ENCODE data around the gene PEPD.
A peak's percentile ranks its signal among the peaks of the same experiment; 100 is the strongest.

PEPD gene

DNA sequence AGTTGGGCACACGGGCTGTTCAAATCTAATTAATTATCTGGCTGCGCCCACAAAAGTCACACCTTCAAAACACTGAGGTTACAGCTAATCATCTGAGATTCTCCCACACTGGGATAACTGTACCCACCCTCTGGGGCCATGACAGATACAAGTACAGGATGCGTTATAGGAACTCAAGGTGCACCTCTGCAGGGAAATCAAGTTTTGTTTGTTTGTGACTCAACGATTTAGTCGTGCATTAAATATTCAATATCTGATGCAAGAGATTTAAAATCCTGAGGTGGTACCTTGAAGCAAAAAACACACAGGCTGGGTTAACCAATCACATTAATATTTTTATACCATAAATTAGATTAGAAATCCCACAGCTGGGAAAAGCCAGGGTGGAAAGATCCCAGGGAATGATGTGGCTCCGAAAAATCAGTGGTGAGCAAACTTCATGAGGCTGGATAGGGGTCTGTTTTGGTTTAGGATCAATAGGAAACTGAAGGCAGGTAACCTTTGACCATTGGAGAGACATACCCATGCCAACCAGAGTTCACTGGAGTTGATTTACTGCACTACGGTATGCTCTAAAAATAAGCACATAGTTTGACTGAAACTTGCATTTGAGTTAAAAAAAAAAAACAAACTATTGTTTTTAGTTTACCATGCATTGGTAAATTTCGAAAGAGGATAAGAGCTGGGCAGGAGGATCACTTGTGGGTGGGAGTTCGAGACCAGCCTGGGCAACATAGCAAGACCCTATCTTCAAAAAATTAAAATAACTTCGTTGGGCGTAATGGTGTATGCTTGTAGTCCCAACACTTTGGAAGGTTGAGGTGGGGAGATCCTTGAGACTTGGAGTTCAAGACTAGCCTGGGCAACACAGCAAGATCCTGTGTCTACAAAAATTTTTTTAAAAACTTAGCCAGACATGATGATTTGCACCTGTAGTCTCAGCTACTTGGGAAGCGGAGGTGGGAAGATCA lies 172.0 kb downstream of the PEPD start:
- no peak for DNase-seq

GRCh38 chr19:33348301-33349010 lies 173.1 kb downstream of the PEPD start:
- DNase-seq, result no peak

DNA sequence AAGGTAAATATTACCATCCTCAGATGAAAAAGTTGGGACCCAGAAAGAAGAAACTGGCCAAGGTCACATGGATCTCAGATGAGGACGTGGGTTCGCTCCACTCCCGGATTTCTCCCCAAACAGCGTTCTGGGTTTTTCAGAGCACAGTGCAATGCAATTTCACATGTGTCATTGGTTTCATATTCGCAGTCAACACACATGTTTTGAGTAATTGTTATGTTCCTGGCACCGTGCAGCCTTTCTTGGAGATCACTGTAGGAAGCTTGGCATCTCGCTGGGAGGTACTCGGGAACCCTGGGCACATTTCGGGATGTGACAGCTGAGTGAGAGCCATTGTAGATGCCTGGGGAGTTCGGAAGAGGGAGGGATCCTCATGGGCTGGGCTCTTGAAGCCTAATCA lies 174.3 kb downstream of the PEPD start:
- DNase-seq, result no peak

- no peak for DNase-seq
Observed at GRCh38 chr19:33346665-33347064, 174.9 kb downstream of the PEPD start.

DNA sequence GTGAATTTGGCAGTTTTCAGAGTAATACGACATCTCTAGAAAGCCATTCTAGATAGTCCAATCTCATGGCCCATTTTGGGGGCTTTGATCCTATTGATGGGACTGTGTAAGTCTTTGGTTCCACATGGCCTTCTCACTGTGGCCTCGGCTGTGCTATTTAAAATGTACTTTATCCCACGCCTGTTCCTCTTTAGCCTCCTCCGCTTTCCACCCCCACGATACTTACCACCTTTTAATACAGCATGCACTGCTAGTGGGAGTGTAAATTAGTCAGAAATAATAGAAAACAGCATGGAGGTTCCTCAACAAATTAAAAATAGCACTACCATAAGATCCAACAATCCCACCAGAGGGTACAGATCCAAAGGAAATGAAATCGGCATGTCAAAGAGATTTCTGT lies 176.4 kb downstream of the PEPD start:
- no peak for DNase-seq

- DNase-seq, result no peak
Observed at GRCh38 chr19:33344573-33344925, 177.0 kb downstream of the PEPD start.

DNA sequence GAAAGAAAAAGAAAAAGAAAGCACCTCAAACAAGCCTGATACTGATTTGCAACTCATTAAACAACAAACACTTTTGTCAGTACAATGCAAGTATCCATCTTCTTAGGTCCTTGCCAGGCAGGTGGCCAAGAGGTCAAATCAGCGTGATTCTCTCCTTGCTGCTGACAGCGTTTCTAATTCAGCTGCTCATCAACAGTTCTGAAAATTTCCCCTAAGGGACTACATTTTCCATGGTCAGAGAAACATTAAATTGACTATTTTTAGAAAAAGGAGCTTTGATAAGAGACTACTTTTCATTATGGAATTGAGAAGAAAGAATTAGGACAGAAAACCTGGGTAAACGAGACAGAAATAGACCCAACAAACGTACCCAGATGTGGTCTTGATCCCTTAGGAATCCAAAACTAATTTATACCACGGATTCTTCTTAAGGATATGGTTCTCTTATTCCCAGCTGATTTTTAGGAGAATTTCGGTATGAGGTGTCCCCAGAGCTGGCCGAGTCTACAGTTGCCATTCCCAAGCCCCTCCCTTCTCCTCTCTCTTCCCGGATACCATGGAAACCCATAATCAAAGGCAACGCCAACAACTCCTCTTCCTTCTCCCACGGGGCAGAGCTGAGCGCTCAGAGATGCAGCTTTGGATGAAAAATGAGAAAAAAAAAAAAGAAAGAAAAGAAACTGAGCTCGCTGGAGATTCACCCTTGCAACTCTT lies 177.6 kb downstream of the PEPD start:
- peak in 1 of 3 experiments; percentile 13 for DNase-seq

- no peak for DNase-seq
Observed at GRCh38 chr19:33343301-33343700, 178.3 kb downstream of the PEPD start.

DNA sequence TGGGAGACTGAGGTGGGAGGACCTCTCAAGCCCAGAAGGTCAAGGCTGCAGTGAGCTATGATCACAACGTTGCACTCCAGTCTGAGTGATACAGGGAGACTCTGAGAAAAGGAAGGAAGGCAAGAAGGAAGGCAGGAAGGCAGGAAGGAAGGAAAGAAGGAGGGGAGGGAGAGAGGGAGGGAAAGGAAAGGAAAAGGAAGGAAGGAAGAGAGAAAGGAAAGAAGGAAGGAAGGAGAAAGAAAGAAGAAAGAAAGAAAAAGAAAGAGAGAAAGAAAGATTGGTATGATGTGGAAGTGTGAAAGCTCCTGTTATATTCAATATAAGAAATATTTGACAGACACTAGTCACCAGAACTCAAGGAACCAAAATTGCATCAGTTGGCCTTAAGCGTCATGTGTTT lies 180.6 kb downstream of the PEPD start:
- no peak for DNase-seq

DNA sequence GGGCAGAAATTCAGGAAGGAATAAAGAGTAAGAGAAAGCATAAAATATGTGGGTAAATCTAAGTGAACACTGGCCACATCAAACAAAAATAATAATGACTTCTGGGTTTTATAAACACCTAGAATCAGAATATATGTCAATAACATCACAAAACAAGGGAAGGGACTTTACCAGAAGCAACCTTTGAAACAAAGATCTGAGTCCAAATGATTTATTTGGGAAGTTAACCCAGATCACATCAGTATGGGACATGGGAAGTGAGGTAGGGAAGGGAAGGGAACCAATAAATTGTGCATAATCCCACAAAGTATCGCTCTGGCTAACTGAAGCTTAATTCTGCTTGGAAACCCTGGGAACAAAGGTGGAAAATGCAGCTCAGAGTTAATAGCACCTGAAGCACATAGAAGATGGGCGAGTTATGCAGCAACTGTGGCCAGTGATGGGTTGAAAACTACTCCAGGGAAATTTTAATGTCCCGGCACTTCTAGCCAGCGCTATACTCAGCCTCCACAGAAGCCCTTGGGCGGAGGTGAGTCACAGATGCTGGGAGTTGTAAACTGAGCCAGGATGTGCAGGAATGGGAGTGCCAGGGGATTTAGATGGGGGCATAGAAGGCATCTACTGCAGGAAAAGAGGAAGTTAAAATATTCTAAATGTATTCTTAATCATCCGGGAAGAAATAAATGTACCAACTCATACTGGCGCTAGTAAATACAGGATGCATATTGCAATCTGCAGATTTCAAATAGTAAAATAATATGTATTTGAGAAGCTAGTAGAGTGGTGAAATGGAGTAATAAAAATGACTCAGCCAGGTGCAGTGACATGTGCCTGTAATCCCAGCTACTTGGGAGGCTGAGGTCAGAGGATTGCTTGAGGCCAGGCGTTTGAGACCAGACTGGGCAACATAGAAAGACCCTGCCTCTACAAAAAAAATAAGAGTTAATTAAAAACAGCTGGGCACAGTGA lies 182.3 kb downstream of the PEPD start:
- no peak for DNase-seq

Data from NCI-H1417 (cell line).